MM.1S (cell line): ENCODE measurements around the gene FKBP8.
"Not testable (repeated sequence)": the region's sequence is repeated elsewhere in the genome, so short reads cannot be mapped to it uniquely, and the experiment has no call there.

ENCODE experiments used
- DNase-seq: peaks from one replicate; pipeline ENCODE4 v3.0.0-alpha.2; 2015
- H2AFZ ChIP-seq: fragments of 300-600 bp; sonication (generic); 2 replicates; pipeline ENCODE4 v1.6.0; 2016; ENCODE audit warnings: antibody characterized with exemption, low read length
- H3F3A ChIP-seq: fragments of 300-600 bp; sonication (generic); 2 replicates; pipeline ENCODE4 v1.6.1; 2016; ENCODE audit warnings: mild to moderate bottlenecking, antibody characterized with exemption, low read length, moderate library complexity, mixed read lengths; ENCODE audit not compliant: insufficient read depth
- H3K27ac ChIP-seq: fragments of 300-600 bp; sonication (generic); 2 replicates; pipeline ENCODE4 v1.5.1; 2016; ENCODE audit warnings: mild to moderate bottlenecking, low read length
- H3K27me3 ChIP-seq: fragments of 300-600 bp; sonication (generic); replicated peaks from 2 replicates; pipeline ENCODE4 v1.6.0; 2016; ENCODE audit warnings: low read length; ENCODE audit not compliant: insufficient read depth
- H3K36me3 ChIP-seq: fragments of 300-600 bp; sonication (generic); replicated peaks from 2 replicates; pipeline ENCODE4 v1.6.1; 2016; ENCODE audit warnings: mild to moderate bottlenecking, low read length, mixed read lengths; ENCODE audit not compliant: insufficient read depth
- H3K4me1 ChIP-seq: fragments of 300-600 bp; sonication (generic); 2 replicates; pipeline ENCODE4 v1.6.1; 2016; ENCODE audit warnings: low read length, mixed read lengths
- H3K4me2 ChIP-seq: fragments of 300-600 bp; sonication (generic); 2 replicates; pipeline ENCODE4 v1.6.0; 2016; ENCODE audit warnings: low read depth, low read length
- H3K4me3 ChIP-seq: fragments of 300-600 bp; sonication (generic); 2 replicates; pipeline ENCODE4 v1.5.1; 2016; ENCODE audit warnings: low read length, mixed read lengths
- H3K79me2 ChIP-seq: fragments of 300-600 bp; sonication (generic); 2 replicates; pipeline ENCODE4 v1.6.1; 2016; ENCODE audit warnings: mixed run types, low read length, mixed read lengths
- H3K9ac ChIP-seq: fragments of 300-600 bp; sonication (generic); 2 replicates; pipeline ENCODE4 v1.6.1; 2016; ENCODE audit warnings: low read length, mixed read lengths
- H3K9me2 ChIP-seq: fragments of 300-600 bp; sonication (generic); replicated peaks from 2 replicates; pipeline ENCODE4 v1.6.1; 2016; ENCODE audit warnings: mild to moderate bottlenecking, low read length, mixed read lengths; ENCODE audit not compliant: insufficient read depth
- H3K9me3 ChIP-seq: fragments of 300-600 bp; sonication (generic); replicated peaks from 2 replicates; pipeline ENCODE4 v1.6.1; 2016; ENCODE audit warnings: mild to moderate bottlenecking, low read length, mixed read lengths; ENCODE audit not compliant: insufficient read depth
- H4K20me1 ChIP-seq: fragments of 300-600 bp; sonication (generic); 2 replicates; pipeline ENCODE4 v1.6.1; 2016; ENCODE audit warnings: mild to moderate bottlenecking, low read length, moderate library complexity, mixed read lengths; ENCODE audit not compliant: insufficient read depth
- EZH2 ChIP-seq: fragments of 300-600 bp; sonication (generic); optimal IDR thresholded peaks from 2 replicates; pipeline ENCODE3; 2017; ENCODE audit warnings: low read depth, mild to moderate bottlenecking, antibody characterized with exemption, low read length, mixed read lengths
- EZH2phosphoT487 ChIP-seq: fragments of 300-600 bp; sonication (generic); IDR thresholded peaks from 2 replicates; pipeline ENCODE4 v1.6.1; 2018; ENCODE audit warnings: antibody characterized with exemption, low read length
- TF ChIP-seq, protein P1 (sequence below): fragments of 300-600 bp; sonication (generic); IDR thresholded peaks from 2 replicates; pipeline ENCODE4 v1.5.1; 2016; ENCODE audit warnings: antibody characterized with exemption, low read length, mixed read lengths

The FKBP8 gene

DNA sequence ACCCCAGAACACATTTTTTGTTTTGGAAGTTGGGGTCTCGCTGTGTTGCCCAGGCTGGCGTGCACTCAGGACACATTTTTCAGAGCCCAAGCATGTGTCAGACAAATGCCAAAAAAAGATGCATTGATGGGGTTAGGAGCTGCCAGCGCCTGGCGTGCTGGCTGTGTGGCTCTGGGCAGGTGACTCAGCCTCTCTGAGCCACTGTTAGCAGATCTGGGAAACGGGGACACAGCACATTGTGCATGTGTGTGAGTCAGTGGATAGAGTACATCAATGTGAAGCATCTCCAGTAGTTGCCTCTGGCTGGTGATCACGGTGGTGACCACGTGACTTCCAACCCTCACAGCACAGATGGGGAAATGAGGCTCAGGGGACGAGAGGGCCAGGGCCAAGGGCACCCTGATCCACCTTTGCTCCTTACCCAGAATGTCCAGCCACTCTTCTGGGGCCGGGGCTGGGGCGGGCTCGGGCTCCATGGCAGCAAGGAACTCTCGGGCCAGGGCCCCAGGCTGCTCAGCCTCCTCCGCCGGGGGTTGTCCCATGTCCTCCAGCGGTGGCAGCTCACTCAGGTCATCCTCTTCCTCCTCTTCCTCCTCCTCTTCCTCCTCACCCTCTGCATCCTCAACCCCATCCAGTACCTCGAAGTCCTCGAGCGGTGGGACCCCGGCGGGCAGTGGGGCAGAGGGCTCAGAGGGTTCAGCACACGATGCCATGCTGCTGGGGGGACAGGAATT, 1.9 kb downstream of the FKBP8 start:
- H3K4me2 ChIP-seq: no peak overlapping the region
- peaks cover 7% of the 10 kb centered on the region for H3K4me1 ChIP-seq
- H3K9ac ChIP-seq: no peak overlapping the region
- no peak for DNase-seq
- no peaks in the 10 kb centered on the region for H3K9me2 ChIP-seq
- H3K4me3 ChIP-seq: no peak overlapping the region
- no peaks in the 10 kb centered on the region for H3K27me3 ChIP-seq
- no peaks in the 10 kb centered on the region for H3K9me3 ChIP-seq
- H2AFZ ChIP-seq: no peak overlapping the region
- TF ChIP-seq, protein P1, sequence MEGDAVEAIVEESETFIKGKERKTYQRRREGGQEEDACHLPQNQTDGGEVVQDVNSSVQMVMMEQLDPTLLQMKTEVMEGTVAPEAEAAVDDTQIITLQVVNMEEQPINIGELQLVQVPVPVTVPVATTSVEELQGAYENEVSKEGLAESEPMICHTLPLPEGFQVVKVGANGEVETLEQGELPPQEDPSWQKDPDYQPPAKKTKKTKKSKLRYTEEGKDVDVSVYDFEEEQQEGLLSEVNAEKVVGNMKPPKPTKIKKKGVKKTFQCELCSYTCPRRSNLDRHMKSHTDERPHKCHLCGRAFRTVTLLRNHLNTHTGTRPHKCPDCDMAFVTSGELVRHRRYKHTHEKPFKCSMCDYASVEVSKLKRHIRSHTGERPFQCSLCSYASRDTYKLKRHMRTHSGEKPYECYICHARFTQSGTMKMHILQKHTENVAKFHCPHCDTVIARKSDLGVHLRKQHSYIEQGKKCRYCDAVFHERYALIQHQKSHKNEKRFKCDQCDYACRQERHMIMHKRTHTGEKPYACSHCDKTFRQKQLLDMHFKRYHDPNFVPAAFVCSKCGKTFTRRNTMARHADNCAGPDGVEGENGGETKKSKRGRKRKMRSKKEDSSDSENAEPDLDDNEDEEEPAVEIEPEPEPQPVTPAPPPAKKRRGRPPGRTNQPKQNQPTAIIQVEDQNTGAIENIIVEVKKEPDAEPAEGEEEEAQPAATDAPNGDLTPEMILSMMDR: no peak
- no peak for TF ChIP-seq EZH2phosphoT487
- TF ChIP-seq EZH2: no peak
- H3F3A ChIP-seq: no peaks in the 10 kb centered on the region
- no peak overlapping the region for H3K27ac ChIP-seq
- H4K20me1 ChIP-seq: no peaks in the 10 kb centered on the region
- peaks cover 8% of the 10 kb centered on the region; the same call in 1 of the 2 replicates for H3K79me2 ChIP-seq
- no peaks in the 10 kb centered on the region for H3K36me3 ChIP-seq

DNA sequence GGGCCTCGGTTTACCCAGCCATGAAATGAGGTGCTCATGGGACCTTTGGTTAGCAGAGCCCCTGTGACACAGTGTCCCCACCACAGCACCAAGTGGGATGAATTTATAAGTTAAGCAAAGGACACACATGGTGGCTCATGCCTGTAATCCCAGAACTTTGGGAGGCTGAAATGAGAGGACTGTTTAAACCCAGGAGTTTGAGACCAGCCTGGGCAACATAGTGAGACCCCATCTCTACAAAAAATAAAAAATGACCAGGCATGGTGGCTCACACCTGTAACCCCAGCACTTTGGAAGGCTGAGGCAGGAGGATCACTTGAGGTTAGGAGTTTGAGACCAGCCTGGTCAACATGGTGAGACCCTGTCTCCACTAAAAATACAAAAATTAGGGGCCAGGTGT, 3.2 kb downstream of the FKBP8 start:
- DNase-seq, H3K4me3 ChIP-seq, H3K4me1 ChIP-seq, H3K79me2 ChIP-seq, H3K9me3 ChIP-seq, H4K20me1 ChIP-seq, H3K9me2 ChIP-seq, H3F3A ChIP-seq, H3K27me3 ChIP-seq, H3K9ac ChIP-seq, H3K4me2 ChIP-seq, H2AFZ ChIP-seq, H3K27ac ChIP-seq, H3K36me3 ChIP-seq: not testable (repeated sequence)

DNA sequence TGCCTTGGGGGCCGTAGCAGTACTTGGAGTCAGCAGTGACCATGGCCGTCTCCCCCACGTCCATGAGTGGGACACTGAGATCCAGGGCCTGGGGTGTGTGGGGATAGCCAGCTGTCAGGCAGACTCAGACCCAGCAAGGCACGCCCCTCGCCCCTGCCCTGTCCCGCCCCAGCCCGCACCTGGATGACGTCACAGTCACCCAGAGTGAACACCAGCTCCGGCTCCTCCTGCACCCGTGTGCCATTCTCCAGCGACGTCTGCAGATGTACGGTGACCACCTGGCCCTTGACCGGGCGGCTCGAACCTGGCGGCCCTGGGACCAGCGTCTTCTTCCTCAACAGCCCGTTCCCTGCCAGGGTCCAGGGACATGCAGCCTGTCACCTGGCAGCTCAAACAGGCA, 4.0 kb downstream of the FKBP8 start:
- no peak for DNase-seq
- H3K27me3 ChIP-seq: no peaks in the 10 kb centered on the region
- H3K4me3 ChIP-seq: no peak overlapping the region
- TF ChIP-seq EZH2 (no peak), EZH2phosphoT487 (no peak)
- TF ChIP-seq, protein P1: no peak
- H4K20me1 ChIP-seq: no peaks in the 10 kb centered on the region
- H3K4me1 ChIP-seq: peaks cover 4% of the 10 kb centered on the region
- no peaks in the 10 kb centered on the region for H3K9me2 ChIP-seq
- H3K36me3 ChIP-seq: no peaks in the 10 kb centered on the region
- H2AFZ ChIP-seq: no peak overlapping the region
- no peaks in the 10 kb centered on the region for H3K9me3 ChIP-seq
- peaks cover 8% of the 10 kb centered on the region; the same call in 1 of the 2 replicates for H3K79me2 ChIP-seq
- no peak overlapping the region for H3K9ac ChIP-seq
- H3F3A ChIP-seq: no peaks in the 10 kb centered on the region
- no peak overlapping the region for H3K4me2 ChIP-seq
- H3K27ac ChIP-seq: no peak overlapping the region

DNA sequence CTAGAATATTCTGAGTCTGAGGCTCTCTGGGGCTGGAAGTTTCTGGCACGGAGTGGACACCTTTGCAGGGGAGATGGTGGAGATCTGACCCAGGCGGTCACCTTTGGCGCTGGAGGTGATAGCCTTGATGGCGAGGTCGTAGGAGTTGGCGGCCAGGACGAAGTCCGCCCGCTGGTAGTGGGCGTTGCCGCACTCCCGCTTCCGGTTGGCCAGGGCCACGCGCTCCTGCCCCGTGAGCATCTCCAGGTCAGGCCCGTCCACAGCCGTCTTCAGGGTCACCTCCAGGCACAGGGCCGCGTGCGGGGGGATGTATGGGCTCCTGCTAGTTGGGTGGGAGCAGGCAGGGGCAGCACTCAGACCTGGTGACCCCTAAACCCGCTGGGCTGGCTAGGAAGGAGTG, 5.3 kb downstream of the FKBP8 start:
- no peaks in the 10 kb centered on the region for H4K20me1 ChIP-seq
- H2AFZ ChIP-seq: no peak overlapping the region
- TF ChIP-seq, protein P1: no peak
- TF ChIP-seq EZH2: no peak
- no peak for TF ChIP-seq EZH2phosphoT487
- H3K27ac ChIP-seq: no peak overlapping the region
- no peaks in the 10 kb centered on the region for H3K4me1 ChIP-seq
- H3K4me2 ChIP-seq: no peak overlapping the region
- H3F3A ChIP-seq: no peaks in the 10 kb centered on the region
- no peaks in the 10 kb centered on the region for H3K9me2 ChIP-seq
- H3K36me3 ChIP-seq: no peaks in the 10 kb centered on the region
- no peaks in the 10 kb centered on the region for H3K27me3 ChIP-seq
- peaks cover 8% of the 10 kb centered on the region; the same call in 1 of the 2 replicates for H3K79me2 ChIP-seq
- H3K9ac ChIP-seq: no peak overlapping the region
- H3K9me3 ChIP-seq: no peaks in the 10 kb centered on the region
- no peak overlapping the region for H3K4me3 ChIP-seq
- DNase-seq: no peak
